Kidney capillary endothelial cell (primary cell): ENCODE results near the gene PRR23A.
"Not testable (repeated sequence)": the region's sequence is repeated elsewhere in the genome, so short reads cannot be mapped to it uniquely, and the experiment has no call there.

Source experiments
- DNase-seq: peaks from one replicate; pipeline ENCODE4 v3.0.0-alpha.2; 2018; ENCODE audit warnings: low spot score

PRR23A gene

GRCh38 chr3:139006051-139006716 lies at the start of gene PRR23A:
TSS of gene PRR23A (minus strand) at chr3:139006268. CDS start at chr3:139006268, 0 bp downstream.
- no peak for DNase-seq

- DNase-seq, result no peak
Observed at GRCh38 chr3:139052802-139053600, 46.9 kb upstream of the PRR23A start.

DNA sequence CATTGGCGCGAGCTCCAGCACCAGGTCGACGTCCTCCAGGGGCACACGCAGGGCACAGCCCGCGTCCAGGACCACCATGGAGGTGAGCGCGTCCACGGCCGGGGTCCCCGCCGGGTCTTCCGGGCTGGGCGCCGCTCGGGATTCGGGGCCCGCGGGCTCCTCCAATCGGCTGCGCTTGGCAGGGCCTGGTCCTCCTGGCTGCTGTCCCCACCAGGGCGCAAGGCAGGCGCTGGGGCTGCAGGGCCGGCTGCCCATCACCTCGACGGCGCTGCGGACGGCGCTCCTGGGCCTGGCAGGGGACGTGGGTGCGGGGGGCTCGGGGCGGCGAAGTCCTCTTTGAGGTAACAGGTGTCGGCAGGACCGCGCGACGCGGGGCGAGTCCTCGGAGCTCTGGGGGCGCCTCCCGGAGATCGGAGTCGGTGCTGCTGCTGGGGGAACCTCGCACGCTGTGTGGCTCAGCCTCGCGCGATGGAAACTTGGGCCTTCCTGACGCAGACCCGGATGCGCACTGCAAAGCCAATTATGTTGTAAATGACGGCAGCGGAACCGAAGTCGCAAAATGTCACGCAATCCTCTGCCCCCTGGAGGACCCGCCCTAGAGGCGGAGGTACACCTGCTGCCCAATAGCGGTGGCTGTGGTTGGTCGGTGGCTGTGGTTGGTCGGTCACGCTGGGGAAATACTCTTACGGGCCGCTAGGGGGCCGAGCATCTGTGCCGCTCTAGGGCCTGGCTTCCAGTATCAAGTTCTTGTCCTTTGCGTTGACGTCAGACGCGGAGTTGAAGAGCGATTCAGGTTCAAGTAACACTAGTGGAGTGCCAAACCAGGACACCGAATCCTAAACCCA lies 38.5 kb upstream of the PRR23A start, which contains the start of gene PRR23C:
TSS of gene PRR23C (minus strand) at position 527 of the 845 bp plus-strand sequence. CDS start at position 255, 272 bp downstream.
- no peak for DNase-seq

- no peak for DNase-seq
Observed at GRCh38 chr3:139043554-139044365, 37.7 kb upstream of the PRR23A start.

DNA sequence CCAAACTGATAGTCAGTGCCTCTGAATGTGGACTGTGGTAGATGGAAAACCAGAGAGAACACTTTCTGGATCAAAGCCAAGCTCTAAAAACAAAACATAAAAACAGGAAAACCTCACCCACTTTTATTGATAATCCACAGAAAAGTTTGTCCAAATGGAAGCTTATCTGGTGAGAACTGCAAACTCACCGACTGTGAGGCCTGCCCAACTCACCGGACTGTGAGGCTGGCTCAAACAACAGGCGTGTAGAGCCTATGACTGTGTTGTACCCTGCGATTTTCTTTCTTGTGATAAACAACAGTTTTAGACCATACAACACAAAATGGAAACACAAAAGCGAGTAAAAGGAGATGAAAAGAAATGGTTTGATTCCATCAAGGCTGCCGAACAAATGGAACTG lies 31.4 kb upstream of the PRR23A start:
- no peak for DNase-seq

DNA sequence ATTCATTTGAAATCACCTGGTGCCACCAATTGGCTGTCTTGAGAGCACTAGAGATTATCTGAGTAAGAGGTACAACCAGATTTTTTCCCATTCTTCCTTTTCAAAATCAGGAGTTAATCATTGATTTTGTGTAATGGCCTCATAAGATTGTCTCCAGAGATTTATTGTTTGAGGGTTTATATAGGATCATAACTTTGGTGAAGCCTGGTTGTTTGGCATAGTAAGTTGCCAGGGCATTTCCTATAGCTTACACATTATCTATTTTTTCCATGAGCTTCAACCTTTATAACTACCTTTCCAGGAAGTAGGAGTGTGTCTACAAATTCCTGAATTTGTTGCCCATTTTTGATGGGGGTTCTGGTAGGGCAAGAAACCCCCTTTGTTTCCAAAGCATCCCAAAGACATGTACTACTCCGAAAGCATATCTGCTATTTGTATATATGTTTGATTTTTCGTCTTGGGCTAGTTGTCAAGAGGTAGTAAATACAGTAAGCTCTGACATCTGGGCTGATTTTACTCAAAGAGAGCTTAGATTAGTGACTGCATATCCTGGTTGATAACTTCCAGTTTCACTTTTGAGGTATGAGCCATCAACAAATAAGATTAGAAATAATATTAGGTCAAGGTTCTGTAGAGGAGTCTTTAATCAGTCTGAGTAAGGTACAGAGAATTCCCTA lies 26.4 kb upstream of the PRR23A start:
- DNase-seq, result no peak

DNA sequence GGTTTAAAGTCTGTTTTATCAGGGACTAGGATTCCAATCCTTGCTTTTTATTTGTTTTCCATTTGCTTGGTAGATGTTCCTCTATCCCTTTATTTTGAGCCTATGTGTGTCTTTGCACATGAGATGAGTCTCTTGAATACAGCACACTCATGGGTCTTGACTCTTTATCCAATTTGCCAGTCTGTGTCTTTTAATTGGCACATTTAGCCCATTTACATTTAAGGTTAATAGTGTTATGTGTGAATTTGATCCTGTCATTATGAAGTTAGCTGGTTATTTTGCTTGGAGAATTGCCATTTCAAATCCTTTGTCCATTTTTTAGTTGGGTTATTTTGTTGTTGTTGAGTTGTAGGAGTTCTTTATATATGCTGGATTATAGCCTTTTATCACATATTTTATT lies 24.5 kb upstream of the PRR23A start:
- not testable (repeated sequence) for DNase-seq

GRCh38 chr3:139024968-139025367 lies 18.9 kb upstream of the PRR23A start:
- DNase-seq, result no peak

- no peak for DNase-seq
Observed at GRCh38 chr3:139020868-139021234, 14.8 kb upstream of the PRR23A start, which contains the start of gene PRR23B. TSS of gene PRR23B (minus strand) at chr3:139020926. CDS start at chr3:139020661, 265 bp downstream.

GRCh38 chr3:139020036-139020867 lies 14.2 kb upstream of the PRR23A start:
- DNase-seq, result no peak

GRCh38 chr3:139016430-139017048 lies 10.5 kb upstream of the PRR23A start:
- no peak for DNase-seq

DNA sequence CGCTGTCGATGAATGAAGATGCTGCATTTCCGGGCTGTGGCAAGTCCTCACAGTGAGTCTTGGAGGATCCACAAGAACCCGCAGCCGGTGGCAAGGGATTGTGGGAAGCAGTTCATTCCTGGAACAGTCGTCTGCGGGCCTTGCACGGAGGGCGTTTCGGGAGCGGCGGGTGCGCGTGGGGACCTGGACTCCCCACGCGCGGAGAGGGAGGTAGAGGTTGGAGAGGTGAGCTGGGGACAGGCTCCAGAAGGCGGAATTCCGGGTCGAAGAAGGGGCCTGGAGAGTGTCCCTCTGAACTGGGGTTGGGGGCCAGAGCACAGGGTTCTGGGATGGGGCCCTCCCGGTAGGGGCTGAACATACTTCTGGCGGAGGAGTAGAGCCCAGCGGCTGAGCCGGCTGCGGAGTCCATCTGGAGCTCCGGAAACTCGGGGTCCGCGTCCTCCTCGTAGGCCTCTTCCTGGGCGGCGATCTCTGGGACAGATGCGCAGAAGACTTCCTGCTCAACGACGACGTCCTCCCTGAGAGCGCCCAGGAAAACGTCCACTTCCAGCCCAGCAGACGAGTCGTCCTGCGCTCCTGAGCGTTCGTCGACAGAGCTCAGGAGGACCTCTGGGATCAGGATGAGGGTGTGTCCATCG lies 593 bp downstream of the PRR23A start:
- DNase-seq, result no peak

GRCh38 chr3:138995706-138996105 lies 10.4 kb downstream of the PRR23A start:
- DNase-seq, result no peak

DNA sequence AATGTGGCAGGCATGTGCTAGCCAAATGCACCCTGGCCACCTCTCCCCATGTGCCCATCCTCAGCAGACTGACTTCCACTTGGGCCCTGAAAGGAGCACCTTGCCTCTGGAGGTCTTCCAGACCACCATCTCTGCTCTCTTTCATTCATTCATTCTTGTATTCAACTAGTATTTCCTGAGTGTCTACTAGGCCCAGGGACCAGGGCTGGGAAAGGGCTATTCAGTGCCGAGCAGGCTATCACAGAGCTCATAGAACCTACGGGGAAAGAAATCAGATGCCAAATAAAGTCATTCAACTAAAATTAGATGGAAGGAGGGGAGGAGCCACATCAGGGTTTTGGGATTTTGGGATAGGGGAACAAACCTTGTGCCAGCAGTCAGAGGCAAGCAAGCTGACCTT lies 18.9 kb downstream of the PRR23A start:
- no peak for DNase-seq

DNA sequence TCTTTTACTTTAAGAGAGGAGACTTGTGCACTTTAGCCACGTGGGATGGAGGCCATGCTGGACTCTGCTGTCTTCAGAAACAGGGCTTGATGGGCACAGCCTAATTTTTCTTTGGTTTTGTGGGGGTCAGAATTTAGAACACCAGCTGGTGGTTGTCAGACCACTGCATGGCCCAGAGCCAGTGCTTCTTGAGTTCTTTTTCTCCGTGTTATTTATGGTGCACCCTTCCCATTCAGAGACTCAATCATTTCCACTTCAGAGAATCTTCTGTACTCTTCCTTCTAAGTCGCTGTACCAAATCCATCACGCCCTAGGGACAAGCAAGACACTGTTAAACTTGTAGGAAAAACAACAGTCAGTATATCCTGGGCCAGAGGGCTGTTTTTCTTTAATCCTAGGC lies 20.1 kb downstream of the PRR23A start:
- DNase-seq, result no peak

DNA sequence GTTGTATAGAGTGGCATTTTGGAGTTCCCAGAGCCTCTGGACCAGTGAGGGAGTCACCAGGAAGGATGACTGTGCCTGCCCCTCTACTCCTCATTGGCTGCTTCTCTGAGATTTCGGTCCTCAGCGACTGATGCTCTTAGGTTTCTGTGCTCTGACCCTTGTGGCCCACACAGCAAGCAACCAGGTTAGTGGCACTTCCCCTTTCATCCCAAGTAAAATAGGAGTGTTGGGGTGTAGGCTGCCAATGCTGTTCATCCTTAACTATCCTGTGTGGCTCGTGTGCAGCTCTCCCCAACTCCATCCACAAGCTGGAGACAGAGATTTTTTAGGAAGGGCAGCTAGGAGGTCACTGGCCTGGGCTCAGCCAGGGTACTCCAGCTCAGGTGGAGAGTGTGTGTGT lies 21.3 kb downstream of the PRR23A start:
- DNase-seq, result no peak

DNA sequence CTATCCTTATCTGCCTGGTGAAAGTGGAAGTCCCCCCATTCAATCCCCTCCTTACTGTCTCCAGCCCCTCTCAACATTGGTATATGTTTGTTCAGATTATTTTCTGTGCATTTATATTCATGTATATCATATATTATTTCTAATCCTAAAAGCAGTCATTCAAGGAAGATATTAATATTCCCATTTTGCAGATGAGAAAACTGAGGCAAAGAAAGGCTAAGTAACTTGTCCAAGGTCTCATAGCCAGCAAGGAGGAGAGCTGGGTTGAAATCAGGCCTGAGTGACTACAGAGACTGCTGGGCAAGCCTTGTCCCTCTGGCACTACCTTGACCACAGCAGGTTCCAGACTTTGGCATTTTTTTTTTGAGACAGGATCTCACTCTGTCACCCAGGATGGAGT lies 30.0 kb downstream of the PRR23A start:
- no peak for DNase-seq

DNA sequence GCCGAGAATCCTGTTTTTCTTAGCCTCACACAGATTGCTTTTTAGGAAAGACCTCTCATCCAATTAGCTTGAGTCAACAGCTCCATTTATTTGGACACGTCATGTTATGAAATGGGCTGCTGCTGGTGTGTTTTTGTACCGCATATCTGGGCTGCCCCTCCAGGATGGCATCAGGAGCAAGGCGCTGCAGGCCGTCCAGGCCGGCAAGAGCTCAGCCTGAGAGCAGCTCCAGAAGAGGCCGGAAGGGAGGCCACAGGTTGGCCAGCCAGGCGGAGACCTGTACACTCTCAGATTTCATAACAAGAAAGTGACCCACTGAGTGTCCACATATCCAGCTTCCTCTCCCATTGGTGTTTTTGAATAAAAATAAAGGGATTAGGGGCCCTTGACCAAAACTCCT lies 30.7 kb downstream of the PRR23A start:
- no peak for DNase-seq

DNA sequence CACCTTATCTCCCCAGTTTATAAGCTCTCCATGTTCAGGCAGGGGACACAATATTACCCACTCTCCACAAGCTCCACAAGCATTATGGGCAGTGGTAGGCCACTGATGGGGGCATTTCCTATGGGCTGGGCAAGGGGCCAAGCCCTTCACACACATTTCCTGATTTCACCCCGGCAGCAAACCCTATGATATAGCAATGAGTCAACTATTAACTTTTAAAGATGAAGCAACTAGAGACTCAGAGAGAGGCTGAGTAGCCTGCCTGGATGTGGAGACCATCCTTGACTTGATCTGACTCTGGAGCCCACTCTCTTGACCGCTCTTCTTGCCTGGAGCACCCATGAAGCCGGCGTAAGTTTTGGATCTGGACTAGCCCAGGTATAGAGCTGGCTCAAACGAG lies 31.6 kb downstream of the PRR23A start:
- DNase-seq, result peak; percentile 40
